ENCODE results near the gene MRPS18A.

DNA sequence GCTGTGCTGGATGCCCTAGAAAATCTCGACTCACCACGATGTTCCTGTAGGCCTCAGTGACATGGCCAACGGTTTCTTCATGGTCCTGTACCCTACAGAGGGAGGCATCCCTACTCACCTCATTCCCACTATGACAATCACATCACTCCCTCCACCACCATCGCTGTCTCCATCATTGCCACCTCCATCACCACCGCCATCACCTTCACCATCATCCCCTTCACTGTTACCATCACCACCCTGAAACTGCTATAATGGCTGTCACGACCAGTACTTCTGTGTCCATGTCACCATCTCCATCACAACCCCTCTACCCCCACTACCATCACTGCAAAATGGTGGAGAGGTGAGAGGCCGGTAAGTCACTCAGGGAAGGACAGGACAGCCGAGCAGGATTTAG, 29.8 kb upstream of the MRPS18A start:
- TF ChIP-seq, protein P1, sequence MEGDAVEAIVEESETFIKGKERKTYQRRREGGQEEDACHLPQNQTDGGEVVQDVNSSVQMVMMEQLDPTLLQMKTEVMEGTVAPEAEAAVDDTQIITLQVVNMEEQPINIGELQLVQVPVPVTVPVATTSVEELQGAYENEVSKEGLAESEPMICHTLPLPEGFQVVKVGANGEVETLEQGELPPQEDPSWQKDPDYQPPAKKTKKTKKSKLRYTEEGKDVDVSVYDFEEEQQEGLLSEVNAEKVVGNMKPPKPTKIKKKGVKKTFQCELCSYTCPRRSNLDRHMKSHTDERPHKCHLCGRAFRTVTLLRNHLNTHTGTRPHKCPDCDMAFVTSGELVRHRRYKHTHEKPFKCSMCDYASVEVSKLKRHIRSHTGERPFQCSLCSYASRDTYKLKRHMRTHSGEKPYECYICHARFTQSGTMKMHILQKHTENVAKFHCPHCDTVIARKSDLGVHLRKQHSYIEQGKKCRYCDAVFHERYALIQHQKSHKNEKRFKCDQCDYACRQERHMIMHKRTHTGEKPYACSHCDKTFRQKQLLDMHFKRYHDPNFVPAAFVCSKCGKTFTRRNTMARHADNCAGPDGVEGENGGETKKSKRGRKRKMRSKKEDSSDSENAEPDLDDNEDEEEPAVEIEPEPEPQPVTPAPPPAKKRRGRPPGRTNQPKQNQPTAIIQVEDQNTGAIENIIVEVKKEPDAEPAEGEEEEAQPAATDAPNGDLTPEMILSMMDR (IDR thresholded peaks at IDR 0.05; ENCODE audit: extremely low read depth in 1 of 2, insufficient read depth in 1 of 2, low read depth in 1 of 2, low read length in 2 of 2) = no peak
- TF ChIP-seq POLR2A (IDR thresholded peaks at IDR 0.05; ENCODE audit: low read depth, low read length) = no peak
- no peak for TF ChIP-seq POLR2AphosphoS5 (IDR thresholded peaks at IDR 0.05; ENCODE audit: insufficient read depth, low read depth, low read length)
- no peak for TF ChIP-seq EZH2 (IDR thresholded peaks at IDR 0.05; ENCODE audit: borderline replicate concordance, low read depth, low read length, severe bottlenecking)
- no peak for TF ChIP-seq FOS (IDR thresholded peaks at IDR 0.05; ENCODE audit: borderline replicate concordance, insufficient read depth, low read length)
- TF ChIP-seq MYC (IDR thresholded peaks at IDR 0.05; ENCODE audit: low read depth, low read length) = no peak
- TF ChIP-seq GATA2 (IDR thresholded peaks at IDR 0.05; ENCODE audit: insufficient read depth, insufficient read length, low read depth, low read length) = no peak
